GM19328 (cell line): Measurements from ENCODE around the gene RPRD1B.

Experiments used
- ATAC-seq: cut with Tn5 transposase; IDR thresholded peaks from one replicate; pipeline ENCODE4 v1.9.1; 2021; ENCODE audit warnings: mild to moderate bottlenecking, moderate library complexity; ENCODE audit not compliant: unreplicated experiment

RPRD1B gene

GRCh38 chr20:38067717-38068365 is 34.3 kb downstream of the RPRD1B start:
- ATAC-seq = no peak

GRCh38 chr20:38072898-38073297 is 39.4 kb downstream of the RPRD1B start:
- no peak for ATAC-seq

- ATAC-seq = no peak
These were observed 39.9 kb downstream of the RPRD1B start for GRCh38 chr20:38073307-38074071.

- ATAC-seq = no peak
These were observed 41.8 kb downstream of the RPRD1B start for GRCh38 chr20:38075161-38075998.

DNA sequence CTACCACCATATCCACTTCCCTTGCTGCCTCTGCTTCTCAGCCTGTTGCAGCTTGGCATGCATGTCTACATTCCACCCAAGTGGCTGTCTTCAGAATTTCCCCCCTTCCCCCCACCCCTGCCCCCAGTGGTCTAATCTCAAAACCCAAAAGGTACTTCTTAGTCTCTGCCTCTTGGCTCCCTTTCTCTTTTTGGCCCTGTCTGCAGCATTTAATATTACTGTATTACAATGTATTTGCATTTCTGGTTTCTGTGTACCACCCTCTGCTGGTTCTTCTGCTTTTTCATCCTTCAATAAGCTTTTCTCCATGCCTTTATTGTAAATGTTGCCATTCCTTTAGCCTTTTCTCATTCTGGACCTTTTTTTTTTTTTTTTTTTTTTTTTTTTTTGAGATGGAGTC is 43.0 kb downstream of the RPRD1B start:
- ATAC-seq = no peak

GRCh38 chr20:38078084-38078483 is 44.5 kb downstream of the RPRD1B start:
- ATAC-seq = no peak

GRCh38 chr20:38079353-38079752 is 45.8 kb downstream of the RPRD1B start:
- no peak for ATAC-seq

DNA sequence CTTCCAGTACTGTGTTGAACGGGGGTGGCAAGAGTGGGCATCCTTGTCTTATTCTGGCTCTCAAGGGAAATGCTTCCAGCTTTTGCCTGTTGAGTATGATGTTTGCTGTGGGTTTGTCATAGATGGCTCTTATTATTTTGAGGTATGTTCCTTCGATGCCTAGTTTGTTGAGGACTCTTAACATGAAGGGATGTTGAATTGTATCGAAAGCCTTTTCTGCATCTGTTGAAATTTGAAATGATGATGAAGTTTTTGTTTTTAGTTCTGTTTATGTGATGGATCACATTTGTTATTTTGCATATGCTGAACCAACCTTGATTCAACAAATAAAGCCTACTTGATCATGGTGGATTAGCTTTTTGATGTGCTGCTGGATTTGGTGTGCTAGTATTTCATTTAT is 48.0 kb downstream of the RPRD1B start:
- no peak for ATAC-seq

DNA sequence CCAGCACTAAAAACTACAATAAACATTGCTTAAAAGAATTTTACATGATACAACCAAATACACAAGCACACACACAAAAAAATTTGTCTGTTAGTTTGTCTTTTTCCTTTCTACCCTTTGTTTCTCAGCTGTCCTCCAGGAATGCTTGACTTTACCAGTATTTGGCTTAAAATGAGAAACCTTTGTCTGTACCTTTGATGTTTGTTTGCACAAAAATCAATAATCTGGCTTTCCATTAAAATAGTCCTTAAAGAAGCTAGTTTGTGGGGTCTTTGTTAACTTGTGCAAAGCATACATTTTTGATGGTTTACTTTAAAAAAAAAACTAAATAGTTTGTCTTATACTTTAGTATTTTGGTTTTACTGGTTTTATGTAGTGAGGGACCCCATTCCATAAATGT is 49.3 kb downstream of the RPRD1B start:
- no peak for ATAC-seq

DNA sequence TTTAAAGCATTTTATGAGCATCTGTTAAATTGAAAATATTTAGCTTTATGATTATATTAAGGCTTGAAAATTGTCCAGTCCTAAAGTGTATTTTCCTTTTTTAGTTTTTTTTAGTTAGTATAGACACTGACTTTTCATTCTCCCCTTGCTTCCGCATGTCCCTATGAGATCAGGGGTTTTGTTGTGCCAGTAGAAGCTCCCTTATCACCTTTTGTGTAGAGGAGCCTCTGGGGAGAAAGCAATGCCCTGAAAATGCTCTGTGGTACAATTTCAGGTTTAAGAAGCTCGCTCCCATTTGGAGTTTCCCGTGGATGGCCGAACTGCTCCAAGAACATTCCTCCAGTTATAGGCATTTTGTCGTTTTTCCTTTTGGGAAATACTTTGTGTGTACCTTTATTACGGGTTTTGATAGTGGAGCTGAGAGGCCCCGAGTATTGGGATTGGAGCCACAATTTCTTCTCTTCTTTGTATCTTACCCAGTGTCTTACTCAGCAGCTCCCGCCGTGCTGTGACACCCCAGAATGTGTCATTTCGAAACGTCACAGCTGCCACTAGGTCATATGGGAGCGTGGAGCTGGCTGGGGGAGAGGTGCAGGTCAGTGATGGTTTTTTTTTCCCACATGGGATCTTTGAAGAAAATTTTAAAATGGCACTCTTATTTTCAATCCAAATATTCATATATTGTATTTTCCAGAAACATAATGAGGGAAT is 49.9 kb downstream of the RPRD1B start:
- no peak for ATAC-seq

- ATAC-seq = no peak
These were observed 50.9 kb downstream of the RPRD1B start for GRCh38 chr20:38084425-38084951.

DNA sequence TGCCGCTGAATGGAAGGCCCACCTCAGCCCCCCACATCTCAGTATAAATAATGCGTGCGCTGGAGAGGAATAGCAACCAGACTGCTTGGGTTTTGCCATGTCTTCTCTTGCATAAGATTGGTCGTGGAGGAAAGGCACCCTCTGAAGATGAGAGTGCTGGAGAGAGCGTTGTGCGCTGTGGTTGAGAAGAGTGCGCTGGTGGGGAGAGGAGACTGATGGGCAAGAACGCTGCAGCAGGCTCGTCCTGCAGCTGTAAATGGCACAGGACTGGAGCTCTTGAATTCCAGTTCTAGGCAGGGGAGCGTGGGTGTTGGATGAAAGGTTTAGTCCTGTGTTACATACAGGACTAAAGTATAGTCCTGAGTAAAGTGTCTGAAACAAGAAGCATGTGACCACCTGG is 51.5 kb downstream of the RPRD1B start:
- ATAC-seq = no peak

DNA sequence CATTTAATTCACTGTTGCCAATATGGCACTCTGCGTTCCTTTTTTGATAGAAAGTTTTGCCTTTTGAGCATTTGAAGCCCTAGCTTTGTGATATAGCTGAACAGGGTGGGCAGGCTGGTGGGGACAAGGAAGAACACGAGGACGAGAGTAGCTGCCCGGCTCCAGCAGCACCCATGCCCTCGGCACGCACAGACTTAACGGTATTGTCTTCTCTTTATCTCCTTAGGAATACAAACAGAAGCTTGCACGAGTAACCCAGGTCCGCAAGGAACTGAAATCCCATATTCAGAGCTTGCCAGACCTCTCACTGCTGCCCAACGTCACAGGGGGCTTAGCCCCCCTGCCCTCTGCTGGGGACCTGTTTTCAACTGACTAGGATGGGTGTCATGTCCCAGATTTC is 56.0 kb downstream of the RPRD1B start:
- no peak for ATAC-seq

DNA sequence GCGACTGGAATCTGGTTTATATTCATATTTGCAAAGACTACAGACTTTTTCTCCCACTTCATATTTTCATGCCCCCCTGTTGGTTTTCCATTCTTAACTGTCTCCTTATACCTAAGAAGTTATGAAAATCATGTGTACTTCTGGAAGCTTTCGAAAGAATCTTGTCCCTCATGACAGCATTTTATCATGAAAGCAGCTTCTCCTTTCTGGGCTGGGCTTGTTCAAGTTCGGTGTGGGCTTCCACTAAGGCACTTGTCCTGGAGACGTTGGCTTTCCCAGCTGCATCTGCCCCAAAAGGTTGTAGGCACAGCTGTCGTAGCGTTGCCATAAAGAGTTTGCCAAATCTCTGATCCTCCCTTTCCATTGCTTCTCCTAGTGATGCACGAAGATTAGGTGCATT is 56.5 kb downstream of the RPRD1B start:
- ATAC-seq = no peak

- ATAC-seq = no peak
These were observed 58.1 kb downstream of the RPRD1B start for GRCh38 chr20:38091441-38092216.

- no peak for ATAC-seq
These were observed 58.8 kb downstream of the RPRD1B start for GRCh38 chr20:38092260-38092857.

- ATAC-seq = no peak
These were observed 59.4 kb downstream of the RPRD1B start for GRCh38 chr20:38092915-38093314.

DNA sequence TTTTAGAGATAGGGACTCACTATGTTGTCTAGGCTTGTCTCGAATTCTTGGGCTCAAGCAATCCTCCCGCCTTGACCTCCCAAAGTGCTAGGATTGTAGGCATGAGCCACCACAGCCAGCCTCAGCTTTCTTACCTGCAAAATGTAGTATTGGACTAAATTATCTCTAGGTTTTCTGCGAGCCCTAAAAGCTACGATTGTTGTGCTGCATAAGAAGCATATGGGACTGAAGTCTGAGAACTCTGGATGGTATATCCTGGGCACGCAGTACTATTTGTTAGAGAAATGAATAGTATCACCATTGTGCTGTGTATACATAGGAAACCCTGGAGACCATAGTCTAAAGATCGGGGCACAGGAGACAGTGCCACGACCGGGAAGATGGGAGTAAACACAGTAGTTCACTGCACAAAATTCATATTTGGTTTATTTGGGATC is 60.1 kb downstream of the RPRD1B start:
- no peak for ATAC-seq

DNA sequence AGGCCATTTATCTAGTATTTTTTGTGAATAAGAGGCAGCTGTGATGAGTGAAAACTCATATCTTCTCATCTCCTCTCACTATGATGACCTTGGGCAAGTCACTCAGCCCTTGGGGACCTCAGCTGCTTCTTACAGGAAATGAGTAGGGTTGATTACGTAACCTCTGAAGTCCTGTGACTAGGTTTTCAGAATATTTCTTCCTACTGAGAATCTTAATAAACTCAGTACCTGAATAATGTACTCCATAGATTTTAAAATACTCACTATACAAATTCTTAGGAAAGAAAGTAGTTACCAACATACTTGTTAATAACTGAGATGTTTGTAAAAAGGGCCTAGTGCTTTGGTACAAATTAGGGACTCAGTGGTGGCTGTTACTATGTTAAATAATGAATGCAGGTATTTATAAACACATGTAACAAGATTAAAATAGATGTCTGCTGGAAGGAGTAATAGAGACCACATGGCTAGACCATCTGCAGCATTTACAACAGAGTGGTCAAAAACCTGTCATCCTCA is 60.9 kb downstream of the RPRD1B start:
- no peak for ATAC-seq
